Esophagus squamous epithelium (tissue), 5 donors: ENCODE data around the gene CPED1. TPM values are rescaled to one million over a fixed set of nuclear protein-coding genes. Genes with fewer than 3 reads are reported as not detected.

ENCODE experiments used
- DNase-seq: peaks from one replicate; lab custom pipeline; 2025; lab: John Stamatoyannopoulos, UW
- H3K27ac ChIP-seq, 4 donors: fragments of 200-600 bp; sonication (generic); one replicate each; pipeline ENCODE4 v1.5.1; 2016 to 2019; ENCODE audit warnings: mild to moderate bottlenecking in 1 of 4
- H3K27me3 ChIP-seq, 4 donors: fragments of 200-600 bp; sonication (generic); 1 replicate in 3 of 4; 2 replicates in 1 of 4; pipeline versions ENCODE4 v1.5.1 to v1.6.0; 2017 to 2021; ENCODE audit warnings: antibody characterized with exemption in 1 of 4
- H3K36me3 ChIP-seq, 3 donors: fragments of 200-600 bp; sonication (generic); one replicate each; pipeline ENCODE4 v1.5.1; 2016 to 2019
- H3K4me1 ChIP-seq, 3 donors: fragments of 200-600 bp; sonication (generic); one replicate each; pipeline ENCODE4 v1.5.1; 2017 to 2019
- H3K4me3 ChIP-seq, 4 donors: fragments of 200-600 bp; sonication (generic); 1 replicate in 3 of 4; 2 replicates in 1 of 4; pipeline ENCODE4 v1.5.1; 2016 to 2019; ENCODE audit warnings: mild to moderate bottlenecking in 2 of 4, moderate library complexity in 1 of 4
- H3K9me3 ChIP-seq, 3 donors: fragments of 200-600 bp; sonication (generic); one replicate each; pipeline ENCODE4 v1.5.1; 2016 to 2019
- POLR2A ChIP-seq, 4 donors: fragments of 450-650 bp; IDR thresholded peaks; one replicate each; pipeline ENCODE4 v1.6.1; 2017; ENCODE audit warnings: antibody characterized with exemption in 4 of 4, mild to moderate bottlenecking in 4 of 4, moderate library complexity in 3 of 4
- WGBS, 2 donors: methylation state at CpG; one replicate each; pipeline ENCODE4 v1.1.5; 2018; 5-methylcytosine and 5-hydroxymethylcytosine counted together
- intact Hi-C: fragments of 100-400 bp; cut with DNase I; formaldehyde crosslinking; loops from one replicate; pipeline ENCODE4 v1.15.0; 2022
- total RNA-seq, 4 donors: library from RNA; depleted of rRNA; stranded (reverse); fragments of >200 nt; gene quantifications; one replicate each; pipeline ENCODE4 v1.1.0, GENCODE V29; 2016
- TF ChIP-seq, protein P1 (sequence below), 6 experiments: fragments of 450-650 bp in 4 of 6; fragments of 200-600 bp in 2 of 6; sonication (generic) in 2 of 6; IDR thresholded peaks; one replicate each; pipeline ENCODE4 v1.5.1; 2016 to 2019; ENCODE audit warnings: antibody characterized with exemption in 6 of 6, mild to moderate bottlenecking in 4 of 6, moderate library complexity in 4 of 6
- donor health status: DM: yes; HTN: yes; CAD: no.

The CPED1 gene
- total RNA-seq, 4 donors from 2014 or later, result 0.61 to 6.3 (median 2.3) TPM

DNA sequence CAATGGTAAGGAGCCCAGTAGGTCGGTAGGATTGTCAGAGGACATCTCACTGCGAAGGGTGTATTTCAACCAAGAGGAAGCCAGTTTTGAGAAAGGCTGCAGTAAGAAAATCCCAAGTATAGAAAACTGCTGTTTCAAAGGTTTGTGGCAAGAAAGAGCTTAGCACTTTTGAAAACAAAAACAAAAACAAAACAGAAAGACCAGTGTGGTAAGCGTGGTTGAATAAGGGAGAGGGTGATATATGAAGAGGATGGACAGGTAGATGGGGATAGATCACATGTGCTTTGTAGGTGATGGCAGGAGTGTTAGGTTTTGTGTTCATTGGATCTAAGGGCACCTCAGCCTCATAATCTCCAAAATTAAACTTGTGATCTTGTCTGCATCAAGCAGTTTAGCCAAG lies 198.7 kb downstream of the CPED1 start:
- no peak for DNase-seq
- TF ChIP-seq, protein P1, sequence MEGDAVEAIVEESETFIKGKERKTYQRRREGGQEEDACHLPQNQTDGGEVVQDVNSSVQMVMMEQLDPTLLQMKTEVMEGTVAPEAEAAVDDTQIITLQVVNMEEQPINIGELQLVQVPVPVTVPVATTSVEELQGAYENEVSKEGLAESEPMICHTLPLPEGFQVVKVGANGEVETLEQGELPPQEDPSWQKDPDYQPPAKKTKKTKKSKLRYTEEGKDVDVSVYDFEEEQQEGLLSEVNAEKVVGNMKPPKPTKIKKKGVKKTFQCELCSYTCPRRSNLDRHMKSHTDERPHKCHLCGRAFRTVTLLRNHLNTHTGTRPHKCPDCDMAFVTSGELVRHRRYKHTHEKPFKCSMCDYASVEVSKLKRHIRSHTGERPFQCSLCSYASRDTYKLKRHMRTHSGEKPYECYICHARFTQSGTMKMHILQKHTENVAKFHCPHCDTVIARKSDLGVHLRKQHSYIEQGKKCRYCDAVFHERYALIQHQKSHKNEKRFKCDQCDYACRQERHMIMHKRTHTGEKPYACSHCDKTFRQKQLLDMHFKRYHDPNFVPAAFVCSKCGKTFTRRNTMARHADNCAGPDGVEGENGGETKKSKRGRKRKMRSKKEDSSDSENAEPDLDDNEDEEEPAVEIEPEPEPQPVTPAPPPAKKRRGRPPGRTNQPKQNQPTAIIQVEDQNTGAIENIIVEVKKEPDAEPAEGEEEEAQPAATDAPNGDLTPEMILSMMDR (IDR thresholded peaks at IDR 0.05), result no peak
- TF ChIP-seq POLR2A (IDR thresholded peaks at IDR 0.05), result no peak
- intact Hi-C loops, result no loop called here
- H3K27ac ChIP-seq, result no peak overlapping the region
- 82 to 89% methylated on average over 3 of the region's 3 CpGs for WGBS, 2 donors
- H3K36me3 ChIP-seq, result no peaks in the 10 kb centered on the region
- no peaks in the 10 kb centered on the region for H3K9me3 ChIP-seq
- H3K4me1 ChIP-seq, result no peaks in the 10 kb centered on the region
- H3K4me3 ChIP-seq, result no peak overlapping the region
- no peaks in the 10 kb centered on the region for H3K27me3 ChIP-seq

DNA sequence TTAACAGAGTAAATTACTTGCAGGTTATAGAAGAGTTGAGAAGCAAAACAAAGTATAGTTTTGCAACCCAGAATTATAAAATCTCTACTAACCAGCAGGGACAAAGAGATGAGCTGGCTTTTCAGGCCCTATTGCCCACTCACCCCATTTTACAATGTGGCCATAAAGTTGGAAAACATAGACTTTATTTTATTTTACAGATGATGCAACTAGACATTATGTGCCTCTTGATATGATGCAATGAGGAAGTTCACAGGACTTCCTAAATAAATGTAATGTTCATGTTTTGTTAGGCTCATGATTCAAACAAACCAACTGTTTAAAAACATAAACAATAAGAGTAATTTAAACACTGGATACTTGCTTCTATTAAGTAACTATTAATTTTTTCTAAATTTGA lies 199.2 kb downstream of the CPED1 start:
- no peaks in the 10 kb centered on the region for H3K27me3 ChIP-seq
- TF ChIP-seq, protein P1 (IDR thresholded peaks at IDR 0.05), result no peak
- TF ChIP-seq POLR2A (IDR thresholded peaks at IDR 0.05), result no peak
- no peak overlapping the region for H3K4me3 ChIP-seq
- H3K27ac ChIP-seq, result no peak overlapping the region
- H3K4me1 ChIP-seq, result no peaks in the 10 kb centered on the region
- DNase-seq, result no peak
- intact Hi-C loops, result no loop called here
- no peaks in the 10 kb centered on the region for H3K9me3 ChIP-seq
- no peaks in the 10 kb centered on the region for H3K36me3 ChIP-seq

DNA sequence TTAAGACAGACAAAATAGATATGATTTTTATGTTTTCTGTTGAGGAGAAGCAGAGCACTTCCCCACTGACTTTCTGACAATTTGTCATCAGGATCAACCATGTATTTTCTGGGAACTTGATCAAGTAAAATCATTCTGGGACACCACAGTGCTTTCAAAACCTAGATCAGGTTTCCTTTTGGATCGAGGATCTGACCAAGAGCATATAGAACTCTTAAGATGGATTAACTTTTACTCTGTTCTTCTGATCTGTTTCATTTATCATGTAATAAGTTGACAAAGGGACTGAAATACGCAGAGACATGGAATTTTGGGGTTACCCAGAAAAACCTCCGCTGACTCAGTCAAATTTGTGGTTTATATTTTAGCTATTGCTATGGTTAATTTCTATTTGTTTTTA lies 204.3 kb downstream of the CPED1 start:
- WGBS, 2 donors, result 68 to 84% methylated on average over 3 of the region's 3 CpGs
- H3K4me1 ChIP-seq, result no peaks in the 10 kb centered on the region
- no peaks in the 10 kb centered on the region for H3K36me3 ChIP-seq
- no peaks in the 10 kb centered on the region for H3K27me3 ChIP-seq
- no peak overlapping the region for H3K4me3 ChIP-seq
- no peaks in the 10 kb centered on the region for H3K9me3 ChIP-seq
- DNase-seq, result no peak
- no peak overlapping the region for H3K27ac ChIP-seq
- intact Hi-C loops, result no loop called here
- no peak for TF ChIP-seq POLR2A (IDR thresholded peaks at IDR 0.05)
- TF ChIP-seq, protein P1 (IDR thresholded peaks at IDR 0.05), result no peak

DNA sequence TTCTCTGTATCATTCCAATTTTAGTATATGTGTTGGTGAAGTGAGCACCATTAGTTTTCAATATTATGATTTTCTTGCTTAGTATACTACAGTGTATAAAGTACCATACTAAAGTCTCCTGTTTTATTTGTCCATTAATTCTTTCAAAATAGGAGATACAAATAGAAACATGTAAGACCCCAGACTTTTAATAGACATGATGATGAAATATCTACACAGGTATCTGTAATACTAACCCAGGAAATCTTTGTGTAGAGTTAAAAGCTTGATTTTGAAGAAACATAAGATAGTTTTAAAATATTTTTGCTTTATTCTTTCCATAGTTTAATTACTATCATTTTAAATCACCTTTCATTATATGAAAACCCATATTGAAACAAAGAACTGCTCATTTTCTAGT lies 206.5 kb downstream of the CPED1 start:
- H3K9me3 ChIP-seq, result no peaks in the 10 kb centered on the region
- no peaks in the 10 kb centered on the region for H3K27me3 ChIP-seq
- intact Hi-C loops, result no loop called here
- H3K4me3 ChIP-seq, result no peak overlapping the region
- no peak for TF ChIP-seq POLR2A (IDR thresholded peaks at IDR 0.05)
- TF ChIP-seq, protein P1 (IDR thresholded peaks at IDR 0.05), result no peak
- no peak overlapping the region for H3K27ac ChIP-seq
- no peaks in the 10 kb centered on the region for H3K36me3 ChIP-seq
- DNase-seq, result no peak
- no peaks in the 10 kb centered on the region for H3K4me1 ChIP-seq

- Histone ChIP-seq H3K9me3 (no peaks in the 10 kb centered on the region), H3K4me3 (no peak overlapping the region), H3K27me3 (no peaks in the 10 kb centered on the region), H3K36me3 (no peaks in the 10 kb centered on the region), H3K27ac (no peak overlapping the region), H3K4me1 (no peaks in the 10 kb centered on the region)
- intact Hi-C loops, result no loop called here
- DNase-seq, result no peak
- WGBS, 2 donors, result 80 to 86% methylated on average over 3 of the region's 3 CpGs
- no peak for TF ChIP-seq POLR2A (IDR thresholded peaks at IDR 0.05)
- TF ChIP-seq, protein P1 (IDR thresholded peaks at IDR 0.05), result no peak
Measured at GRCh38 chr7:121195874-121196273, 207.4 kb downstream of the CPED1 start.
